HCT116 (cell line): ENCODE measurements around the gene PTTG1IP. TPM values are rescaled to one million over a fixed set of nuclear protein-coding genes. Genes with fewer than 3 reads are reported as not detected.

ENCODE experiments used
- ATAC-seq: fragments of 200-7000 bp; cut with Tn5 transposase; 2 replicates; pipeline ENCODE4 v1.9.1; 2020; ENCODE audit warnings: mild to moderate bottlenecking, moderate library complexity
- BruUV-seq: library from RNA; stranded (reverse); fragments of 400-500 nt; replicated peaks from 2 replicates; lab custom pipeline; 2021; lab: Mats Ljungman, UMichigan
- CTCF ChIA-PET: fragments of 300-600 bp; sonication (Branson Sonifier 250); formaldehyde crosslinking; loops from one replicate; lab custom pipeline; 2021; ENCODE audit warnings: antibody characterized with exemption; lab: Charles Lee
- POLR2A ChIA-PET: fragments of 300-600, 350-600 bp; sonication (Branson Sonifier 250); formaldehyde crosslinking; loops from one replicate; lab custom pipeline; 2021; ENCODE audit warnings: antibody characterized with exemption; lab: Charles Lee
- RAD21 ChIA-PET, 2 experiments: fragments of 300-600 bp; sonication (Branson Sonifier 250); formaldehyde crosslinking; loops; one replicate each; lab custom pipeline; 2023; ENCODE audit warnings: low total read pairs in 2 of 2; ENCODE audit not compliant: uncharacterized antibody in 2 of 2, unreplicated experiment in 2 of 2, low non-redundant PET in 1 of 2; lab: Charles Lee
- DNase-seq: peaks from one replicate; pipeline ENCODE4 v3.0.0-alpha.2; 2010; ENCODE audit warnings: low read depth, low spot score
- H2AFZ ChIP-seq: fragments of 200-600 bp; shearing (Covaris generic), sonication (generic); 2 replicates; pipeline ENCODE4 v1.6.1; 2017; ENCODE audit warnings: low read depth, mixed run types, mixed read lengths, antibody characterized with exemption, low read length; ENCODE audit not compliant: poor library complexity, severe bottlenecking
- H3K27ac ChIP-seq: 2 replicates; pipeline ENCODE4 v1.5.1; 2012; ENCODE audit warnings: low read depth, low read length
- H3K27me3 ChIP-seq: fragments of 200-600 bp; sonication (generic); 2 replicates; pipeline ENCODE4 v1.6.1; 2016; ENCODE audit warnings: mixed run types, low read length, mixed read lengths; ENCODE audit not compliant: insufficient read depth
- H3K36me3 ChIP-seq, 2 experiments: fragments of 200-500 bp in 1 of 2; fragments of 200-600 bp in 1 of 2; sonication (Bioruptor generic) in 1 of 2; sonication (generic) in 1 of 2; 2 replicates each; pipeline versions ENCODE4 v1.5.1 to v1.6.1; 2014 to 2016; ENCODE audit warnings: low read length in 2 of 2, inconsistent platforms in 1 of 2, mixed read lengths in 1 of 2, mixed run types in 1 of 2; ENCODE audit not compliant: insufficient read depth in 2 of 2, control insufficient read depth in 1 of 2
- H3K4me1 ChIP-seq, 2 experiments: fragments of 200-600 bp in 1 of 2; sonication (generic) in 1 of 2; 2 replicates each; pipeline versions ENCODE4 v1.5.1 to v1.6.1; 2012 to 2017; ENCODE audit warnings: low read length in 2 of 2, inconsistent platforms in 1 of 2, mild to moderate bottlenecking in 1 of 2, mixed read lengths in 1 of 2, mixed run types in 1 of 2, moderate library complexity in 1 of 2; ENCODE audit not compliant: insufficient read depth in 2 of 2, control insufficient read depth in 1 of 2
- H3K4me2 ChIP-seq: fragments of 200-600 bp; sonication (generic); 2 replicates; pipeline ENCODE4 v1.6.1; 2017; ENCODE audit warnings: mixed run types, low read length, mixed read lengths
- H3K4me3 ChIP-seq, 2 experiments: fragments of 200-600 bp in 1 of 2; sonication (generic) in 1 of 2; replicated peaks in 1 of 2; 2 replicates each; pipeline ENCODE4 v1.5.1; 2011 to 2016; ENCODE audit warnings: low read length in 2 of 2, control low read depth in 1 of 2, low read depth in 1 of 2, mild to moderate bottlenecking in 1 of 2, mixed read lengths in 1 of 2, mixed run types in 1 of 2
- H3K79me2 ChIP-seq: fragments of 200-600 bp; sonication (generic); 2 replicates; pipeline ENCODE4 v1.6.1; 2017; ENCODE audit warnings: mild to moderate bottlenecking, mixed run types, low read length, moderate library complexity, mixed read lengths; ENCODE audit not compliant: insufficient read depth
- H3K9ac ChIP-seq: fragments of 200-600 bp; sonication (generic); 2 replicates; pipeline ENCODE4 v1.6.1; 2016; ENCODE audit warnings: low read length, mixed read lengths
- H3K9me2 ChIP-seq: fragments of 200-600 bp; sonication (generic), shearing (Covaris generic); 2 replicates; pipeline ENCODE4 v1.6.1; 2017; ENCODE audit warnings: mixed run types, mild to moderate bottlenecking, moderate library complexity; ENCODE audit not compliant: insufficient read depth
- H3K9me3 ChIP-seq, 2 experiments: fragments of 200-500 bp in 1 of 2; fragments of 200-600 bp in 1 of 2; sonication (Bioruptor generic) in 1 of 2; sonication (generic) in 1 of 2; 2 replicates each; pipeline ENCODE4 v1.6.1; 2014 to 2017; ENCODE audit warnings: low read length in 2 of 2, mixed read lengths in 2 of 2, inconsistent platforms in 1 of 2, low read depth in 1 of 2, mild to moderate bottlenecking in 1 of 2, mixed run types in 1 of 2, moderate library complexity in 1 of 2; ENCODE audit not compliant: control insufficient read depth in 1 of 2, insufficient read depth in 1 of 2
- H4K20me1 ChIP-seq: fragments of 200-600 bp; sonication (generic), shearing (Covaris generic); 2 replicates; pipeline ENCODE4 v1.6.1; 2017; ENCODE audit warnings: mixed run types, mild to moderate bottlenecking, moderate library complexity; ENCODE audit not compliant: insufficient read depth
- CBX3 ChIP-seq: IDR thresholded peaks from 2 replicates; pipeline ENCODE4 v1.6.1; 2012; ENCODE audit warnings: low read depth
- CTCF ChIP-seq, 3 experiments: fragments of 200-600 bp in 1 of 3; sonication (generic) in 1 of 3; IDR thresholded peaks in 2 of 3; conservative IDR thresholded peaks in 1 of 3; 2 replicates each; pipeline ENCODE4 v1.5.1; 2012 to 2017; ENCODE audit warnings: low read depth in 2 of 3, low read length in 2 of 3, antibody characterized with exemption in 1 of 3, borderline replicate concordance in 1 of 3, control low read depth in 1 of 3, mild to moderate bottlenecking in 1 of 3, mixed read lengths in 1 of 3, mixed run types in 1 of 3, moderate library complexity in 1 of 3; ENCODE audit not compliant: insufficient read depth in 1 of 3
- EGR1 ChIP-seq: IDR thresholded peaks from 2 replicates; pipeline ENCODE4 v1.6.1; 2012; ENCODE audit warnings: low read depth
- ELF1 ChIP-seq: IDR thresholded peaks from 2 replicates; pipeline ENCODE4 v1.6.1; 2012; ENCODE audit warnings: low read depth, borderline replicate concordance
- EZH2 ChIP-seq: fragments of 200-600 bp; sonication (generic); IDR thresholded peaks from 2 replicates; pipeline ENCODE4 v1.6.1; 2017; ENCODE audit warnings: antibody characterized with exemption, mixed run types
- FOSL1 ChIP-seq: IDR thresholded peaks from 2 replicates; pipeline ENCODE4 v1.6.1; 2012; ENCODE audit warnings: low read depth
- POLR2AphosphoS5 ChIP-seq: IDR thresholded peaks from 2 replicates; pipeline ENCODE4 v1.6.1; 2011; ENCODE audit warnings: mild to moderate bottlenecking, low read depth, low read length, moderate library complexity
- REST ChIP-seq: IDR thresholded peaks from 2 replicates; pipeline ENCODE4 v1.6.1; 2012; ENCODE audit warnings: low read depth
- SRF ChIP-seq: IDR thresholded peaks from 2 replicates; pipeline ENCODE4 v1.6.1; 2012; ENCODE audit warnings: low read depth
- TCF7L2 ChIP-seq: IDR thresholded peaks from 2 replicates; pipeline ENCODE4 v1.7.0; 2011; ENCODE audit warnings: borderline replicate concordance, inconsistent platforms; ENCODE audit not compliant: insufficient read depth, insufficient read length; ENCODE audit errors: extremely low read depth
- ZBTB33 ChIP-seq: IDR thresholded peaks from 2 replicates; pipeline ENCODE4 v1.6.1; 2011; ENCODE audit warnings: mild to moderate bottlenecking, low read length, moderate library complexity; ENCODE audit not compliant: insufficient replicate concordance; ENCODE audit errors: extremely low read depth
- ZFX ChIP-seq: fragments of 450-650 bp; IDR thresholded peaks from 2 replicates; pipeline ENCODE4 v1.6.1; 2017
- intact Hi-C: fragments of 100-400 bp; cut with micrococcal nuclease; formaldehyde crosslinking; loops from 2 replicates; pipeline ENCODE4 v1.10.0; 2022
- total RNA-seq: library from RNA; stranded (reverse); gene quantifications from one replicate; pipeline ENCODE4 v1.2.1, GENCODE V29; 2021; ENCODE audit not compliant: unreplicated experiment

PTTG1IP gene
- total RNA-seq, 1 experiment from 2014 or later = 83.4 TPM

- RAD21 ChIA-PET = no interaction called here
- no TSS peak for BruUV-seq
- no peaks in the 10 kb centered on the region for H3K9me3 ChIP-seq
- CTCF ChIA-PET = no interaction called here
- peaks cover 11 to 20% of the 10 kb centered on the region in 2 experiments; a peak in 3 of 4 replicates for H3K36me3 ChIP-seq
- intact Hi-C loops = no loop called here
- H3K79me2 ChIP-seq = peaks cover 12% of the 10 kb centered on the region; the same call in 1 of the 2 replicates
- no peak overlapping the region for H3K4me3 ChIP-seq
- H2AFZ ChIP-seq = no peak overlapping the region
- no peak overlapping the region for H3K27ac ChIP-seq
- ATAC-seq (no peak), DNase-seq (no peak)
- no peaks in the 10 kb centered on the region for H3K9me2 ChIP-seq
- H3K9ac ChIP-seq = no peak overlapping the region
- peaks cover 10 to 17% of the 10 kb centered on the region in 2 experiments; a peak in 3 of 4 replicates for H3K4me1 ChIP-seq
- H3K27me3 ChIP-seq = no peaks in the 10 kb centered on the region
- H4K20me1 ChIP-seq = no peaks in the 10 kb centered on the region
- H3K4me2 ChIP-seq = no peak overlapping the region
- TF ChIP-seq ZFX = no peak
- TF ChIP-seq SRF = no peak
- no peak for TF ChIP-seq EGR1
- no peak for TF ChIP-seq REST
- TF ChIP-seq ELF1 = no peak
- no peak for TF ChIP-seq ZBTB33
- TF ChIP-seq TCF7L2 = no peak
- TF ChIP-seq EZH2 = no peak
- TF ChIP-seq POLR2AphosphoS5 = no peak
- no peak for TF ChIP-seq CTCF (IDR thresholded peaks at IDR 0.05 in 2 of 3, conservative IDR thresholded peaks at IDR 0.05 in 1 of 3; ENCODE audit: borderline replicate concordance in 1 of 3, insufficient read depth in 1 of 3, low read depth in 2 of 3, low read length in 2 of 3)
- no peak for TF ChIP-seq CBX3
- TF ChIP-seq FOSL1 = no peak
- POLR2A ChIA-PET = no interaction called here
Measured at GRCh38 chr21:44848821-44849521, 24.5 kb downstream of the PTTG1IP start.
